ENCODE measurements around the gene PISD.

PISD gene

GRCh38 chr22:31660860-31661341 lies 1.1 kb downstream of the PISD start (continued):
- TF ChIP-seq ZNF366 (tag by site-specific recombination; conservative IDR thresholded peaks at IDR 0.05): 0 out of 2 replicates have a peak, but pooled peaks have one; percentile 30
- peak; percentile 53 for TF ChIP-seq ZFHX2 (tag by site-specific recombination; conservative IDR thresholded peaks at IDR 0.05)
- peak; percentile 36; the same call in 1 of the 2 replicates for TF ChIP-seq ZNF639 (tag by site-specific recombination; IDR thresholded peaks at IDR 0.05)
- peak; percentile 46; the same call in 1 of the 2 replicates for TF ChIP-seq ZNF184 (tag by site-specific recombination; IDR thresholded peaks at IDR 0.05)

GRCh38 chr22:31659246-31659645 lies 2.8 kb downstream of the PISD start:
- TF ChIP-seq ZNF184 (tag by site-specific recombination; IDR thresholded peaks at IDR 0.05): no peak
- no peak for TF ChIP-seq ZNF776 (tag by site-specific recombination; IDR thresholded peaks at IDR 0.05; ENCODE audit: borderline replicate concordance)
- TF ChIP-seq CTCF (tag by site-specific recombination; IDR thresholded peaks at IDR 0.05): no peak
- TF ChIP-seq ZNF311 (tag by site-specific recombination; IDR thresholded peaks at IDR 0.05; ENCODE audit: borderline replicate concordance): no peak
- no peak for TF ChIP-seq KLF17 (tag by site-specific recombination; IDR thresholded peaks at IDR 0.05)
- TF ChIP-seq ATF2 (tag by site-specific recombination; IDR thresholded peaks at IDR 0.05; ENCODE audit: low read depth): no peak
- TF ChIP-seq ZBTB11 (tag by site-specific recombination; conservative IDR thresholded peaks at IDR 0.05; ENCODE audit: low read depth): no peak
- no peak overlapping the region for H3K27ac ChIP-seq (ENCODE audit: extremely low read depth, low read depth, low read length)
- H3K4me3 ChIP-seq (ENCODE audit: low read depth, low read length): no peak overlapping the region
- H3K4me1 ChIP-seq (ENCODE audit: control insufficient read depth, insufficient read depth, low read length): no peaks in the 10 kb centered on the region
- no peaks in the 10 kb centered on the region; a peak in 1 of 3 replicates for H3K36me3 ChIP-seq (ENCODE audit: control insufficient read depth in 2 of 2, insufficient read depth in 1 of 2, low read length in 2 of 2)
- CTCF ChIA-PET: interaction anchor here (0.6 to 1.5 kb wide), 4 partner anchors 9 to 1094 kb away, joined by 3 to 5 read pairs (median 3); no protein-coding TSS in a partner anchor
- POLR2A ChIA-PET: no interaction called here
- H3K9me3 ChIP-seq (ENCODE audit: control insufficient read depth, insufficient read depth, low read depth, low read length): no peaks in the 10 kb centered on the region

- Histone ChIP-seq H3K9me3 (ENCODE audit: control insufficient read depth, insufficient read depth, low read depth, low read length) (no peaks in the 10 kb centered on the region), H3K4me3 (ENCODE audit: low read depth, low read length) (no peak overlapping the region), H3K4me1 (ENCODE audit: control insufficient read depth, insufficient read depth, low read length) (no peaks in the 10 kb centered on the region), H3K27ac (ENCODE audit: extremely low read depth, low read depth, low read length) (no peak overlapping the region), H3K36me3 (ENCODE audit: control insufficient read depth in 2 of 2, insufficient read depth in 1 of 2, low read length in 2 of 2) (peaks cover 6% of the 10 kb centered on the region in 2 experiments; a peak in 2 of 3 replicates)
- CTCF ChIA-PET: interaction anchor here (0.6 to 2.0 kb wide), 5 partner anchors 11 to 546 kb away, joined by 3 to 9 read pairs (median 3); no protein-coding TSS in a partner anchor
- TF ChIP-seq SCRT2 (tag by site-specific recombination; IDR thresholded peaks at IDR 0.05) (no peak), KLF10 (tag by site-specific recombination; IDR thresholded peaks at IDR 0.05) (no peak), BCL11B (tag by site-specific recombination; IDR thresholded peaks at IDR 0.05; ENCODE audit: low read depth) (no peak), ZNF658 (tag by site-specific recombination; IDR thresholded peaks at IDR 0.05) (no peak), SETDB1 (IDR thresholded peaks at IDR 0.05; ENCODE audit: insufficient read length, low read length) (no peak), SP7 (tag by site-specific recombination; IDR thresholded peaks at IDR 0.05) (no peak)
- POLR2A ChIA-PET: interaction anchor here (2.3 kb wide), 1 partner anchor 7 kb away, joined by 7 read pairs; the partner anchor contains the start of gene PISD
These were observed 7.6 kb downstream of the PISD start for GRCh38 chr22:31654408-31654807.
